ENCODE data around the gene CASD1.
A peak's percentile ranks its signal among the peaks of the same experiment; 100 is the strongest.

The CASD1 gene

GRCh38 chr7:94509264-94509886, at the start of gene CASD1:
Gene CASD1, plus strand, starts transcription at chr7:94509809. Its CDS starts 276 bp downstream, at chr7:94510085.
- DNase-seq, result peak; percentile 29

- DNase-seq, result no peak
These were observed 43.1 kb upstream of the CASD1 start for GRCh38 chr7:94466516-94466915.

- DNase-seq, result no peak
These were observed 38.0 kb upstream of the CASD1 start for GRCh38 chr7:94471604-94472003.

- DNase-seq, result no peak
These were observed 37.0 kb upstream of the CASD1 start for GRCh38 chr7:94472608-94473007.

GRCh38 chr7:94476251-94476840, 33.3 kb upstream of the CASD1 start:
- no peak for DNase-seq

- no peak for DNase-seq
These were observed 31.7 kb upstream of the CASD1 start for GRCh38 chr7:94477878-94478277.

- no peak for DNase-seq
These were observed 30.9 kb upstream of the CASD1 start for GRCh38 chr7:94478648-94479214.

GRCh38 chr7:94481279-94481678, 28.3 kb upstream of the CASD1 start:
- no peak for DNase-seq

- no peak for DNase-seq
These were observed 26.8 kb upstream of the CASD1 start for GRCh38 chr7:94482796-94483195.

- no peak for DNase-seq
These were observed 25.8 kb upstream of the CASD1 start for GRCh38 chr7:94483843-94484242.

GRCh38 chr7:94486216-94486615, 23.4 kb upstream of the CASD1 start:
- DNase-seq, result no peak

- DNase-seq, result no peak
These were observed 18.2 kb upstream of the CASD1 start for GRCh38 chr7:94491410-94491809.

- no peak for DNase-seq
These were observed 17.0 kb upstream of the CASD1 start for GRCh38 chr7:94492601-94493000.

GRCh38 chr7:94497874-94498670, 11.5 kb upstream of the CASD1 start:
- DNase-seq, result no peak

GRCh38 chr7:94498918-94499317, 10.7 kb upstream of the CASD1 start:
- no peak for DNase-seq

GRCh38 chr7:94507462-94507861, 2.1 kb upstream of the CASD1 start:
- DNase-seq, result no peak

GRCh38 chr7:94507962-94508361, 1.6 kb upstream of the CASD1 start:
- no peak for DNase-seq

- DNase-seq, result no peak
These were observed 425 bp downstream of the CASD1 start for GRCh38 chr7:94509887-94510581.

GRCh38 chr7:94510582-94511496, 1.2 kb downstream of the CASD1 start:
- no peak for DNase-seq

- DNase-seq, result no peak
These were observed 2.1 kb downstream of the CASD1 start for GRCh38 chr7:94511718-94512117.

- no peak for DNase-seq
These were observed 3.3 kb downstream of the CASD1 start for GRCh38 chr7:94512735-94513564.

Data from NCI-H1436 treated with DMSO at 0.1 percent for 48 hours (cell line).